Hypothalamus (tissue), 51 donors: ENCODE measurements around the gene TNFRSF1A.
A peak's percentile ranks its signal among the peaks of the same experiment; 100 is the strongest.

Experiments used
- DNase-seq, 51 donors: peaks; one replicate each; lab custom pipeline; 2025; lab: John Stamatoyannopoulos, UW

The TNFRSF1A gene

GRCh38 chr12:6375269-6376078 is 33.6 kb upstream of the TNFRSF1A start, which contains the start of gene SCNN1A:
Gene SCNN1A, minus strand, starts transcription at chr12:6375563. Its CDS starts 780 bp downstream, at chr12:6374783.
- DNase-seq, result no peak

- DNase-seq, result no peak
These were observed 32.9 kb upstream of the TNFRSF1A start for GRCh38 chr12:6374786-6375160.

- no peak for DNase-seq
These were observed 32.3 kb upstream of the TNFRSF1A start for GRCh38 chr12:6374028-6374785.

- DNase-seq, result no peak
These were observed 31.3 kb upstream of the TNFRSF1A start for GRCh38 chr12:6373022-6373787.

- DNase-seq, result no peak
These were observed 30.6 kb upstream of the TNFRSF1A start for GRCh38 chr12:6372403-6373003.

- no peak for DNase-seq
These were observed 29.3 kb upstream of the TNFRSF1A start for GRCh38 chr12:6370994-6371754.

GRCh38 chr12:6370576-6370935 is 28.7 kb upstream of the TNFRSF1A start:
- DNase-seq, result no peak

- no peak for DNase-seq
These were observed 28.2 kb upstream of the TNFRSF1A start for GRCh38 chr12:6369916-6370575.

GRCh38 chr12:6368906-6369525 is 27.1 kb upstream of the TNFRSF1A start:
- DNase-seq, result no peak

GRCh38 chr12:6367969-6368892 is 26.4 kb upstream of the TNFRSF1A start:
- DNase-seq, result no peak

GRCh38 chr12:6367065-6367968 is 25.4 kb upstream of the TNFRSF1A start:
- DNase-seq, result peak in 2 of 51 donors; percentile 10 to 17

- no peak for DNase-seq
These were observed 22.1 kb upstream of the TNFRSF1A start for GRCh38 chr12:6364044-6364374.

- peak in 14 of 51 donors; percentile 12 to 51 (median 27) for DNase-seq
These were observed 21.6 kb upstream of the TNFRSF1A start for GRCh38 chr12:6363330-6364043.

- no peak for DNase-seq
These were observed 21.1 kb upstream of the TNFRSF1A start for GRCh38 chr12:6363010-6363329.

- DNase-seq, result no peak
These were observed 20.5 kb upstream of the TNFRSF1A start for GRCh38 chr12:6362403-6362802.

GRCh38 chr12:6361834-6362233 is 20.0 kb upstream of the TNFRSF1A start:
- no peak for DNase-seq
